ENCODE measurements around the gene DGAT2. TPM values are rescaled to one million over a fixed set of nuclear protein-coding genes. Genes with fewer than 3 reads are reported as not detected.

Gene DGAT2
- total RNA-seq, 1 experiment from 2014 or later: 6.5 TPM

- Histone ChIP-seq H3K36me3 (ENCODE audit: low read depth) (no peaks in the 10 kb centered on the region), H4K20me1 (ENCODE audit: insufficient read depth) (no peaks in the 10 kb centered on the region), H3K9me3 (ENCODE audit: insufficient read depth, low read depth) (no peaks in the 10 kb centered on the region), H2AFZ (no peak overlapping the region), H3K27ac (no peak overlapping the region), H3K4me3 (no peak overlapping the region), H3K27me3 (ENCODE audit: insufficient read depth, low read depth) (no peaks in the 10 kb centered on the region), H3F3A (ENCODE audit: insufficient read depth, low read depth) (no peaks in the 10 kb centered on the region; the same call in 1 of the 2 replicates), H3K9me2 (ENCODE audit: insufficient read depth) (no peaks in the 10 kb centered on the region), H3K79me2 (ENCODE audit: low read depth) (no peaks in the 10 kb centered on the region), H3K4me1 (replicated peaks; ENCODE audit: insufficient read depth) (no peaks in the 10 kb centered on the region), H3K4me2 (no peak overlapping the region)
- intact Hi-C loops (cut with micrococcal nuclease; ENCODE audit: unreplicated experiment): no loop called here
- ChIA-PET POLR2A (ENCODE audit: unreplicated experiment) (no interaction called here), CTCF (interaction anchor here (0.5 kb wide), 1 partner anchor 99 kb away, joined by 5 read pairs; no protein-coding TSS in a partner anchor)
- DNase-seq: no peak
- BruUV-seq (replicated peaks): no TSS peak
- TF ChIP-seq EZH2 (IDR thresholded peaks at IDR 0.05; ENCODE audit: low read depth) (no peak), CTCF (conservative IDR thresholded peaks at IDR 0.05) (no peak)
Observed at GRCh38 chr11:75725547-75726320, 42.8 kb upstream of the DGAT2 start.

- Histone ChIP-seq H3K27me3 (ENCODE audit: insufficient read depth, low read depth) (no peaks in the 10 kb centered on the region), H2AFZ (no peak overlapping the region), H3K36me3 (ENCODE audit: low read depth) (no peaks in the 10 kb centered on the region), H3K27ac (no peak overlapping the region), H4K20me1 (ENCODE audit: insufficient read depth) (no peaks in the 10 kb centered on the region), H3K9me2 (ENCODE audit: insufficient read depth) (no peaks in the 10 kb centered on the region), H3K4me2 (no peak overlapping the region), H3K4me1 (replicated peaks; ENCODE audit: insufficient read depth) (peaks cover 9% of the 10 kb centered on the region), H3F3A (ENCODE audit: insufficient read depth, low read depth) (peaks cover 4% of the 10 kb centered on the region; the same call in 1 of the 2 replicates), H3K4me3 (no peak overlapping the region), H3K79me2 (ENCODE audit: low read depth) (no peaks in the 10 kb centered on the region), H3K9me3 (ENCODE audit: insufficient read depth, low read depth) (no peaks in the 10 kb centered on the region)
- POLR2A ChIA-PET (ENCODE audit: unreplicated experiment): no interaction called here
- TF ChIP-seq EZH2 (IDR thresholded peaks at IDR 0.05; ENCODE audit: low read depth): no peak
- TF ChIP-seq CTCF (conservative IDR thresholded peaks at IDR 0.05): no peak
- intact Hi-C loops (cut with micrococcal nuclease; ENCODE audit: unreplicated experiment): no loop called here
- CTCF ChIA-PET: no interaction called here
- BruUV-seq (replicated peaks): no TSS peak
- no peak for DNase-seq
Observed at GRCh38 chr11:75728992-75729391, 39.6 kb upstream of the DGAT2 start.

- ChIA-PET POLR2A (ENCODE audit: unreplicated experiment) (interaction anchor here (0.5 kb wide), 1 partner anchor 1237 kb away, joined by 4 read pairs; no protein-coding TSS in a partner anchor), CTCF (no interaction called here)
- no peak overlapping the region for H3K27ac ChIP-seq
- H3K9me2 ChIP-seq (ENCODE audit: insufficient read depth): no peaks in the 10 kb centered on the region
- no peak for TF ChIP-seq EZH2 (IDR thresholded peaks at IDR 0.05; ENCODE audit: low read depth)
- TF ChIP-seq CTCF (conservative IDR thresholded peaks at IDR 0.05): no peak
- DNase-seq: no peak
- H3K27me3 ChIP-seq (ENCODE audit: insufficient read depth, low read depth): no peaks in the 10 kb centered on the region
- H3K9me3 ChIP-seq (ENCODE audit: insufficient read depth, low read depth): no peaks in the 10 kb centered on the region
- H3K4me1 ChIP-seq (replicated peaks; ENCODE audit: insufficient read depth): peaks cover 25% of the 10 kb centered on the region
- H3K79me2 ChIP-seq (ENCODE audit: low read depth): no peaks in the 10 kb centered on the region
- H3K36me3 ChIP-seq (ENCODE audit: low read depth): no peaks in the 10 kb centered on the region
- no TSS peak for BruUV-seq (replicated peaks)
- intact Hi-C loops (cut with micrococcal nuclease; ENCODE audit: unreplicated experiment): no loop called here
- peaks cover 4% of the 10 kb centered on the region; the same call in 1 of the 2 replicates for H3F3A ChIP-seq (ENCODE audit: insufficient read depth, low read depth)
- no peak overlapping the region for H3K4me3 ChIP-seq
- no peak overlapping the region for H3K4me2 ChIP-seq
- H2AFZ ChIP-seq: no peak overlapping the region
- no peaks in the 10 kb centered on the region for H4K20me1 ChIP-seq (ENCODE audit: insufficient read depth)
Observed at GRCh38 chr11:75731095-75731494, 37.5 kb upstream of the DGAT2 start.
